ENCODE data around the gene NDUFB10. TPM values are rescaled to one million over a fixed set of nuclear protein-coding genes. Genes with fewer than 3 reads are reported as not detected.

The NDUFB10 gene
- total and polyA plus RNA-seq, 9 donors, result 81.5 to 176 (median 106) TPM

GRCh38 chr16:1991588-1991947, 32.2 kb downstream of the NDUFB10 start:
- intact Hi-C loops (cut with DNase I), result no loop called here
- DNase-seq, result no peak
- Histone ChIP-seq H3K9me3 (no peaks in the 10 kb centered on the region), H3K27me3 (no peaks in the 10 kb centered on the region), H3K4me1 (ENCODE audit: insufficient read depth) (peaks cover 7% of the 10 kb centered on the region), H3K27ac (no peak overlapping the region), H3K4me3 (peak overlapping the region; percentile 27), H3K36me3 (no peaks in the 10 kb centered on the region)
- no peak for TF ChIP-seq POLR2A (IDR thresholded peaks at IDR 0.05)
- TF ChIP-seq, protein P1, sequence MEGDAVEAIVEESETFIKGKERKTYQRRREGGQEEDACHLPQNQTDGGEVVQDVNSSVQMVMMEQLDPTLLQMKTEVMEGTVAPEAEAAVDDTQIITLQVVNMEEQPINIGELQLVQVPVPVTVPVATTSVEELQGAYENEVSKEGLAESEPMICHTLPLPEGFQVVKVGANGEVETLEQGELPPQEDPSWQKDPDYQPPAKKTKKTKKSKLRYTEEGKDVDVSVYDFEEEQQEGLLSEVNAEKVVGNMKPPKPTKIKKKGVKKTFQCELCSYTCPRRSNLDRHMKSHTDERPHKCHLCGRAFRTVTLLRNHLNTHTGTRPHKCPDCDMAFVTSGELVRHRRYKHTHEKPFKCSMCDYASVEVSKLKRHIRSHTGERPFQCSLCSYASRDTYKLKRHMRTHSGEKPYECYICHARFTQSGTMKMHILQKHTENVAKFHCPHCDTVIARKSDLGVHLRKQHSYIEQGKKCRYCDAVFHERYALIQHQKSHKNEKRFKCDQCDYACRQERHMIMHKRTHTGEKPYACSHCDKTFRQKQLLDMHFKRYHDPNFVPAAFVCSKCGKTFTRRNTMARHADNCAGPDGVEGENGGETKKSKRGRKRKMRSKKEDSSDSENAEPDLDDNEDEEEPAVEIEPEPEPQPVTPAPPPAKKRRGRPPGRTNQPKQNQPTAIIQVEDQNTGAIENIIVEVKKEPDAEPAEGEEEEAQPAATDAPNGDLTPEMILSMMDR (IDR thresholded peaks at IDR 0.05), result no peak
- no peak for TF ChIP-seq EP300 (IDR thresholded peaks at IDR 0.05)
- 8 to 12% (median 9%) methylated on average over 22 of the region's 22 CpGs for WGBS, 3 donors

GRCh38 chr16:1991948-1992703, 32.8 kb downstream of the NDUFB10 start:
- intact Hi-C loops (cut with DNase I), result no loop called here
- WGBS, 3 donors, result 2 to 3% (median 3%) methylated on average over 55 to 96 of the region's 96 CpGs
- H3K27ac ChIP-seq, result no peak overlapping the region

GRCh38 chr16:1992704-1993317, 33.5 kb downstream of the NDUFB10 start:
- 44 to 48% (median 44%) methylated on average over 48 to 50 of the region's 50 CpGs for WGBS, 3 donors
- DNase-seq, result peak in 2 of 5 donors; percentile 62 to 69

More at GRCh38 chr16:1991948-1992703, 32.8 kb downstream of the NDUFB10 start:
- Histone ChIP-seq H3K4me3 (peak overlapping the region; percentile 27), H3K36me3 (no peaks in the 10 kb centered on the region), H3K27me3 (no peaks in the 10 kb centered on the region), H3K9me3 (no peaks in the 10 kb centered on the region), H3K4me1 (ENCODE audit: insufficient read depth) (peaks cover 7% of the 10 kb centered on the region)
- peak; percentile 93 to 96 (median 94) for DNase-seq
- TF ChIP-seq, protein P1 (IDR thresholded peaks at IDR 0.05), result no peak

DNA sequence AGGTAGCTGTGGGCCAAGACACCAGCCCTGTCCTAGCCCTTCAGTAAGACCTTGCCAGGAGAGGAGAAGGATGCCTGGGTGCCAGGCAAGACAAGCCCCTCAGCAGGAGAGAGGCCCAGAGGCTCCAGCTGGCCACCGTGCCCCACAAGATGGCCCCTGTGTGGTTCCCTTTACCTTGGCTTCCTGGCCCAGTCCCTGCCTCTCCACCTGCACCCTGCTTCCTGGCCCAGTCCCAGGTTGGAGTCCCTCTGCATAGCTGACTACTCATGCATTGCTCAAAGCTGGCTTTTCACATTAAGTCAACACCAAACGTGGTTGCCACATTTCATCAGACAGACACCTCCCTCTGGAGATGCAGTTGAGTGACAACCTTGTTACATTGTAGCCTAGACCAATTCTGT, 34.4 kb downstream of the NDUFB10 start:
- no peaks in the 10 kb centered on the region for H3K36me3 ChIP-seq
- WGBS, 3 donors, result 76 to 82% (median 78%) methylated on average over 2 of the region's 2 CpGs
- TF ChIP-seq POLR2A (IDR thresholded peaks at IDR 0.05) (no peak), EP300 (IDR thresholded peaks at IDR 0.05) (no peak)
- TF ChIP-seq, protein P1 (IDR thresholded peaks at IDR 0.05), result no peak

More at GRCh38 chr16:1992704-1993317, 33.5 kb downstream of the NDUFB10 start:
- Histone ChIP-seq H3K9me3 (no peaks in the 10 kb centered on the region), H3K27me3 (no peaks in the 10 kb centered on the region), H3K36me3 (no peaks in the 10 kb centered on the region), H3K4me3 (no peak overlapping the region), H3K27ac (no peak overlapping the region), H3K4me1 (ENCODE audit: insufficient read depth) (peaks cover 8% of the 10 kb centered on the region)
- intact Hi-C loops (cut with DNase I), result no loop called here
- TF ChIP-seq, protein P1 (IDR thresholded peaks at IDR 0.05), result no peak
- no peak for TF ChIP-seq POLR2A (IDR thresholded peaks at IDR 0.05)
- no peak for TF ChIP-seq EP300 (IDR thresholded peaks at IDR 0.05)

More for the DNA sequence above, 34.4 kb downstream of the NDUFB10 start:
- intact Hi-C loops (cut with DNase I), result no loop called here
- Histone ChIP-seq H3K27ac (no peak overlapping the region), H3K9me3 (no peaks in the 10 kb centered on the region), H3K27me3 (no peaks in the 10 kb centered on the region), H3K4me1 (ENCODE audit: insufficient read depth) (peaks cover 12% of the 10 kb centered on the region), H3K4me3 (no peak overlapping the region)
- DNase-seq, result peak in 1 of 5 donors; percentile 35

Data from ovary (tissue), 9 donors.